Astrocyte of the spinal cord (primary cell): ENCODE measurements around the gene MEF2C.

ENCODE experiments used
- DNase-seq: peaks from one replicate; pipeline ENCODE4 v3.0.0; 2011; ENCODE audit warnings: low read depth, low spot score
- H3K4me3 ChIP-seq: 2 replicates; pipeline ENCODE4 v1.5.1; 2011; ENCODE audit warnings: low read depth, mild to moderate bottlenecking, low read length, moderate library complexity
- CTCF ChIP-seq: IDR thresholded peaks from 2 replicates; pipeline ENCODE4 v1.5.1; 2012; ENCODE audit warnings: low read depth, mild to moderate bottlenecking, low read length, inconsistent platforms
- in situ Hi-C: cut with HindIII; loops from 2 replicates; pipeline ENCODE4 v1.10.0; 2017; ENCODE audit warnings: low sequenced_read_pairs

MEF2C gene

GRCh38 chr5:88761939-88762338, 121.0 kb downstream of the MEF2C start:
- no peak overlapping the region for H3K4me3 ChIP-seq
- in situ Hi-C loops, result no loop called here
- TF ChIP-seq CTCF, result no peak
- no peak for DNase-seq

- DNase-seq, result peak; percentile 49
- no peak for TF ChIP-seq CTCF
- in situ Hi-C loops, result no loop called here
- no peak overlapping the region for H3K4me3 ChIP-seq
Observed at GRCh38 chr5:88761269-88761850, 121.6 kb downstream of the MEF2C start.

GRCh38 chr5:88760527-88760926, 122.5 kb downstream of the MEF2C start:
- no peak for DNase-seq
- in situ Hi-C loops, result no loop called here
- TF ChIP-seq CTCF, result no peak
- no peak overlapping the region for H3K4me3 ChIP-seq

- in situ Hi-C loops, result no loop called here
- no peak for DNase-seq
- no peak for TF ChIP-seq CTCF
Observed at GRCh38 chr5:88758591-88758990, 124.4 kb downstream of the MEF2C start.

GRCh38 chr5:88758184-88758583, 124.8 kb downstream of the MEF2C start:
- no peak for DNase-seq
- TF ChIP-seq CTCF, result no peak
- in situ Hi-C loops, result no loop called here
- H3K4me3 ChIP-seq, result no peak overlapping the region

More at GRCh38 chr5:88758591-88758990, 124.4 kb downstream of the MEF2C start:
- no peak overlapping the region for H3K4me3 ChIP-seq

- TF ChIP-seq CTCF, result no peak
- in situ Hi-C loops, result no loop called here
- no peak overlapping the region for H3K4me3 ChIP-seq
- no peak for DNase-seq
Observed at GRCh38 chr5:88756953-88757352, 126.0 kb downstream of the MEF2C start.

GRCh38 chr5:88748666-88749065, 134.3 kb downstream of the MEF2C start:
- no peak for DNase-seq
- TF ChIP-seq CTCF, result no peak
- H3K4me3 ChIP-seq, result no peak overlapping the region
- in situ Hi-C loops, result no loop called here
